Liver (tissue), 9 donors: ENCODE measurements around the gene FRS2. TPM values are rescaled to one million over a fixed set of nuclear protein-coding genes. Genes with fewer than 3 reads are reported as not detected.

Source experiments
- DNase-seq: peaks from one replicate; pipeline ENCODE4 v3.0.0-alpha.2; 2017; ENCODE audit warnings: low spot score
- H3K27ac ChIP-seq, 2 donors: one replicate each; pipeline ENCODE4 v1.7.0; 2013; ENCODE audit warnings: inconsistent platforms in 2 of 2, low read length in 2 of 2, control low read depth in 1 of 2, low read depth in 1 of 2, mild to moderate bottlenecking in 1 of 2
- H3K27me3 ChIP-seq, 4 donors: one replicate each; pipeline versions ENCODE4 v1.6.1 to v1.7.0; 2013; ENCODE audit warnings: low read length in 3 of 4, inconsistent platforms in 1 of 4, mild to moderate bottlenecking in 1 of 4, moderate library complexity in 1 of 4; ENCODE audit not compliant: control insufficient read depth in 4 of 4, insufficient read depth in 4 of 4
- H3K36me3 ChIP-seq, 4 donors: one replicate each; pipeline versions ENCODE4 v1.6.1 to v1.7.0; 2013; ENCODE audit warnings: low read length in 3 of 4, mild to moderate bottlenecking in 3 of 4, low read depth in 1 of 4, moderate library complexity in 1 of 4; ENCODE audit not compliant: control insufficient read depth in 4 of 4, insufficient read depth in 3 of 4
- H3K4me1 ChIP-seq, 4 donors: one replicate each; pipeline versions ENCODE4 v1.6.1 to v1.7.0; 2013; ENCODE audit warnings: low read length in 3 of 4, mild to moderate bottlenecking in 3 of 4, moderate library complexity in 1 of 4; ENCODE audit not compliant: control insufficient read depth in 4 of 4, insufficient read depth in 4 of 4
- H3K4me3 ChIP-seq, 3 donors: one replicate each; pipeline versions ENCODE4 v1.6.1 to v1.7.0; 2013; ENCODE audit warnings: low read length in 3 of 3, control low read depth in 1 of 3, low read depth in 1 of 3, mild to moderate bottlenecking in 1 of 3
- H3K9ac ChIP-seq, 2 donors: one replicate each; pipeline ENCODE4 v1.7.0; 2013; ENCODE audit warnings: low read length in 2 of 2, mild to moderate bottlenecking in 2 of 2, moderate library complexity in 2 of 2, control low read depth in 1 of 2, low read depth in 1 of 2
- H3K9me3 ChIP-seq, 4 donors: one replicate each; pipeline versions ENCODE4 v1.6.1 to v1.7.0; 2013; ENCODE audit warnings: low read length in 3 of 4; ENCODE audit not compliant: control insufficient read depth in 4 of 4
- FOXA1 ChIP-seq: IDR thresholded peaks from 2 replicates; pipeline ENCODE4 v1.6.1; 2016; ENCODE audit warnings: antibody characterized with exemption
- FOXA2 ChIP-seq: IDR thresholded peaks from 2 replicates; pipeline ENCODE4 v1.6.1; 2016; ENCODE audit warnings: antibody characterized with exemption
- GABPA ChIP-seq, 2 donors: IDR thresholded peaks in 1 of 2; conservative IDR thresholded peaks in 1 of 2; 2 replicates each; pipeline ENCODE4 v1.6.1; 2016; ENCODE audit warnings: antibody characterized with exemption in 2 of 2, mild to moderate bottlenecking in 1 of 2, moderate library complexity in 1 of 2
- HNF4A ChIP-seq, 2 donors: conservative IDR thresholded peaks; 2 replicates each; pipeline ENCODE4 v1.6.1; 2016; ENCODE audit warnings: antibody characterized with exemption in 2 of 2, mild to moderate bottlenecking in 2 of 2
- JUND ChIP-seq, 2 donors: IDR thresholded peaks; 2 replicates each; pipeline ENCODE4 v1.6.1; 2016; ENCODE audit warnings: antibody characterized with exemption in 2 of 2
- NR2F2 ChIP-seq: IDR thresholded peaks from 2 replicates; pipeline ENCODE4 v1.6.1; 2016; ENCODE audit warnings: antibody characterized with exemption
- RAD21 ChIP-seq, 2 donors: IDR thresholded peaks; 2 replicates each; pipeline ENCODE4 v1.6.1; 2016; ENCODE audit warnings: antibody characterized with exemption in 2 of 2, mild to moderate bottlenecking in 2 of 2
- RXRA ChIP-seq, 2 donors: IDR thresholded peaks; 2 replicates each; pipeline ENCODE4 v1.6.1; 2017 to 2018; ENCODE audit warnings: antibody characterized with exemption in 2 of 2, mild to moderate bottlenecking in 1 of 2
- SP1 ChIP-seq: IDR thresholded peaks from 2 replicates; pipeline ENCODE4 v1.6.1; 2018; ENCODE audit warnings: antibody characterized with exemption, mild to moderate bottlenecking
- YY1 ChIP-seq: IDR thresholded peaks from 2 replicates; pipeline ENCODE4 v1.6.1; 2016; ENCODE audit warnings: antibody characterized with exemption, mild to moderate bottlenecking
- ZBTB33 ChIP-seq: IDR thresholded peaks from 2 replicates; pipeline ENCODE4 v1.6.1; 2016; ENCODE audit warnings: antibody characterized with exemption
- WGBS: extraction: QIAGEN DNeasy Blood & Tissue Kit; methylation state at CpG from one replicate; pipeline ENCODE4 v1.1.7; 2013; 5-methylcytosine and 5-hydroxymethylcytosine counted together
- polyA plus RNA-seq, 2 donors: library from polyadenylated mRNA; stranded (reverse) in 1 of 2; unstranded in 1 of 2; fragments of 200-250 nt in 1 of 2; fragments of >200 nt in 1 of 2; fragmentation: Nextera tagmentation in 1 of 2; extraction: Ambion mirVana in 1 of 2; gene quantifications; one replicate each; pipeline versions ENCODE4 v1.2.1 to v1.2.3, GENCODE V29; 2013 to 2015
- total RNA-seq, 2 donors: library from RNA; depleted of rRNA; stranded (reverse); fragments of >200 nt; gene quantifications; one replicate each; pipeline ENCODE4 v1.2.3, GENCODE V29; 2014
- TF ChIP-seq, protein P1 (sequence below): IDR thresholded peaks from 2 replicates; pipeline ENCODE4 v1.6.1; 2016; ENCODE audit warnings: antibody characterized with exemption, mild to moderate bottlenecking
- TF ChIP-seq, protein P2 (sequence below): fragments of 150-350 bp; IDR thresholded peaks from 2 replicates; pipeline ENCODE4 v1.5.1; 2017; ENCODE audit warnings: improper control_type of control experiment, low read depth, low read length; ENCODE audit not compliant: missing input control
- TF ChIP-seq, protein P3 (sequence below): IDR thresholded peaks from 2 replicates; pipeline ENCODE4 v1.6.1; 2016; ENCODE audit warnings: antibody characterized with exemption
- donor health status: healthy.
- donor health status: healthy.
- donor health status: healthy.
- donor health status: healthy.
- donor health status: healthy.

FRS2 gene
- total and polyA plus RNA-seq, 4 donors, result 7.0 to 24.0 (median 21.9) TPM

- H3K4me1 ChIP-seq, result peaks cover 3 to 21% (median 8%) of the 10 kb centered on the region in 4 donors
- no peak for TF ChIP-seq SP1
- TF ChIP-seq, protein P1, sequence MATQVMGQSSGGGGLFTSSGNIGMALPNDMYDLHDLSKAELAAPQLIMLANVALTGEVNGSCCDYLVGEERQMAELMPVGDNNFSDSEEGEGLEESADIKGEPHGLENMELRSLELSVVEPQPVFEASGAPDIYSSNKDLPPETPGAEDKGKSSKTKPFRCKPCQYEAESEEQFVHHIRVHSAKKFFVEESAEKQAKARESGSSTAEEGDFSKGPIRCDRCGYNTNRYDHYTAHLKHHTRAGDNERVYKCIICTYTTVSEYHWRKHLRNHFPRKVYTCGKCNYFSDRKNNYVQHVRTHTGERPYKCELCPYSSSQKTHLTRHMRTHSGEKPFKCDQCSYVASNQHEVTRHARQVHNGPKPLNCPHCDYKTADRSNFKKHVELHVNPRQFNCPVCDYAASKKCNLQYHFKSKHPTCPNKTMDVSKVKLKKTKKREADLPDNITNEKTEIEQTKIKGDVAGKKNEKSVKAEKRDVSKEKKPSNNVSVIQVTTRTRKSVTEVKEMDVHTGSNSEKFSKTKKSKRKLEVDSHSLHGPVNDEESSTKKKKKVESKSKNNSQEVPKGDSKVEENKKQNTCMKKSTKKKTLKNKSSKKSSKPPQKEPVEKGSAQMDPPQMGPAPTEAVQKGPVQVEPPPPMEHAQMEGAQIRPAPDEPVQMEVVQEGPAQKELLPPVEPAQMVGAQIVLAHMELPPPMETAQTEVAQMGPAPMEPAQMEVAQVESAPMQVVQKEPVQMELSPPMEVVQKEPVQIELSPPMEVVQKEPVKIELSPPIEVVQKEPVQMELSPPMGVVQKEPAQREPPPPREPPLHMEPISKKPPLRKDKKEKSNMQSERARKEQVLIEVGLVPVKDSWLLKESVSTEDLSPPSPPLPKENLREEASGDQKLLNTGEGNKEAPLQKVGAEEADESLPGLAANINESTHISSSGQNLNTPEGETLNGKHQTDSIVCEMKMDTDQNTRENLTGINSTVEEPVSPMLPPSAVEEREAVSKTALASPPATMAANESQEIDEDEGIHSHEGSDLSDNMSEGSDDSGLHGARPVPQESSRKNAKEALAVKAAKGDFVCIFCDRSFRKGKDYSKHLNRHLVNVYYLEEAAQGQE, result no peak
- TF ChIP-seq HNF4A (conservative IDR thresholded peaks at IDR 0.05), result no peak
- no peak for TF ChIP-seq GABPA (IDR thresholded peaks at IDR 0.05 in 1 of 2, conservative IDR thresholded peaks at IDR 0.05 in 1 of 2)
- TF ChIP-seq RAD21 (IDR thresholded peaks at IDR 0.05), result no peak
- no peak for TF ChIP-seq JUND (IDR thresholded peaks at IDR 0.05)
- TF ChIP-seq ZBTB33, result no peak
- TF ChIP-seq FOXA1, result no peak
- TF ChIP-seq RXRA (IDR thresholded peaks at IDR 0.05), result no peak
- TF ChIP-seq, protein P2, sequence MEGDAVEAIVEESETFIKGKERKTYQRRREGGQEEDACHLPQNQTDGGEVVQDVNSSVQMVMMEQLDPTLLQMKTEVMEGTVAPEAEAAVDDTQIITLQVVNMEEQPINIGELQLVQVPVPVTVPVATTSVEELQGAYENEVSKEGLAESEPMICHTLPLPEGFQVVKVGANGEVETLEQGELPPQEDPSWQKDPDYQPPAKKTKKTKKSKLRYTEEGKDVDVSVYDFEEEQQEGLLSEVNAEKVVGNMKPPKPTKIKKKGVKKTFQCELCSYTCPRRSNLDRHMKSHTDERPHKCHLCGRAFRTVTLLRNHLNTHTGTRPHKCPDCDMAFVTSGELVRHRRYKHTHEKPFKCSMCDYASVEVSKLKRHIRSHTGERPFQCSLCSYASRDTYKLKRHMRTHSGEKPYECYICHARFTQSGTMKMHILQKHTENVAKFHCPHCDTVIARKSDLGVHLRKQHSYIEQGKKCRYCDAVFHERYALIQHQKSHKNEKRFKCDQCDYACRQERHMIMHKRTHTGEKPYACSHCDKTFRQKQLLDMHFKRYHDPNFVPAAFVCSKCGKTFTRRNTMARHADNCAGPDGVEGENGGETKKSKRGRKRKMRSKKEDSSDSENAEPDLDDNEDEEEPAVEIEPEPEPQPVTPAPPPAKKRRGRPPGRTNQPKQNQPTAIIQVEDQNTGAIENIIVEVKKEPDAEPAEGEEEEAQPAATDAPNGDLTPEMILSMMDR, result no peak
- no peak for TF ChIP-seq FOXA2
- TF ChIP-seq, protein P3, sequence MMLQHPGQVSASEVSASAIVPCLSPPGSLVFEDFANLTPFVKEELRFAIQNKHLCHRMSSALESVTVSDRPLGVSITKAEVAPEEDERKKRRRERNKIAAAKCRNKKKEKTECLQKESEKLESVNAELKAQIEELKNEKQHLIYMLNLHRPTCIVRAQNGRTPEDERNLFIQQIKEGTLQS, result no peak
- TF ChIP-seq NR2F2, result no peak
- no peak overlapping the region for H3K4me3 ChIP-seq
- 48% methylated on average over 2 of the region's 2 CpGs for WGBS
- H3K9me3 ChIP-seq, result peaks cover 0 to 4% (median 1%) of the 10 kb centered on the region in 4 donors
- no peak for DNase-seq
- H3K9ac ChIP-seq, result no peak overlapping the region
- H3K27ac ChIP-seq, result no peak overlapping the region
- peaks cover 0 to 4% (median 0%) of the 10 kb centered on the region in 4 donors for H3K36me3 ChIP-seq
- no peaks in the 10 kb centered on the region for H3K27me3 ChIP-seq
These were observed 14.2 kb downstream of the FRS2 start for GRCh38 chr12:69484428-69484827.

- Histone ChIP-seq H3K36me3 (peaks cover 0 to 4% (median 0%) of the 10 kb centered on the region in 4 donors), H3K27ac (no peak overlapping the region), H3K4me1 (peaks cover 0 to 7% (median 2%) of the 10 kb centered on the region in 4 donors), H3K9ac (no peak overlapping the region), H3K9me3 (peaks cover 0 to 4% (median 1%) of the 10 kb centered on the region in 4 donors), H3K27me3 (no peaks in the 10 kb centered on the region), H3K4me3 (no peak overlapping the region)
- 89% methylated on average over 14 of the region's 14 CpGs for WGBS
- DNase-seq, result no peak
- TF ChIP-seq NR2F2 (no peak), FOXA2 (no peak), YY1 (no peak), ZBTB33 (no peak), FOXA1 (no peak), SP1 (no peak)
- TF ChIP-seq, protein P3, result no peak
- TF ChIP-seq, protein P2, result no peak
These were observed 20.9 kb downstream of the FRS2 start for GRCh38 chr12:69490920-69491643.
